ENCODE measurements around the gene MSL1.

GRCh38 chr17:40178660-40179059 lies 56.9 kb downstream of the MSL1 start:
- TF ChIP-seq CTCF (IDR thresholded peaks at IDR 0.05) = no peak
- no peak for TF ChIP-seq POLR2AphosphoS5 (IDR thresholded peaks at IDR 0.05)
- TF ChIP-seq POLR2A (IDR thresholded peaks at IDR 0.05) = no peak

Data from sigmoid colon (tissue), 4 donors.